Measurements from ENCODE around the gene MYEF2. TPM values are rescaled to one million over a fixed set of nuclear protein-coding genes. Genes with fewer than 3 reads are reported as not detected.

The MYEF2 gene
- total RNA-seq (2022; extraction: Qiagen RNA extraction): 12.8 to 17.4 TPM (median 15.6 TPM) in 5 replicates

DNA sequence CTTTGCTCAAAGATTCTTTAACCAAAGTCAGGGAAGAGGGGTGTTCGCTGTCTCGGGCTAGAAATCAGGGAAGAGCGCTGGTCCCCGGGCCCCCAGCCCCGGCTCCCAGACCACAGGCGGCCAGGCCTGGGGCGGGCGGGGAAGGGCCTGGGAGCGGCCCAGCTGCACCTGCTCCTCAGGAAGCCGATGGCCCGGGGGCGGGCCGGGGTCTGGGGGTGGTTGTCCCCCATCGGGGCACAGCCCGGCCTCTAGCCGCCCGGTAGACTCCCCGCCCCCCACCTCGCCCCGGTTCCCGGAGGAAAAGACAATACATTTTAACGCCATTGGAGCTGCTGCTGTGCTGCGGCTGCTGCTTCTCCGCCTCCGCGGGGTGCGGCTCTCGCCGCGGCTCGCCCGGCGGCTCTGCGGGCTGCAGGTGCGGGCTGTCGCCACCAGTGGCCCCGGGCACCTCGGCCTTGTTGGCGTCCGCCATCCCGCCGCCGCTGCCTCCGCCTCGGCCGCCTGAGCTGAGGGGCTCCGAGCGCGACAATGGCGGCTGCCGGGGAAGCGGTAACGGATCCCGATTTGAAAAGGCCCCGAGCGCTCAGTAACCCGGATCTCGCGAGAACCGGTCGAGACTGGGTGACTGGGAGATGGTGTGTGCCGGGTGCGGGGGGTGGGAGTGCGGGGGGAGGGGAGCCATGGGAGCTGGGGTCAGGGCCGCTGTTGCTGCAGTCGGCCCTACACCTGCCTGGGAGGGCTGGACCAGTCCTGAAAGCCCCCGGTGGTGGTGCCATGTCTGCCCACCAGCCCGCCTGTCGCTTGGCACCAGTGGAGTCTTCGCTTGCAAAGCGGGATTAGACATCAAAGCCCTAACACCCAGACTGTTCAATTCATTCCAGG, at the start of gene MYEF2:
TSS of gene MYEF2 (minus strand) at position 530 of the 882 bp plus-strand sequence. CDS start at position 472, 58 bp downstream.

GRCh38 chr15:48205981-48206380, 27.9 kb upstream of the MYEF2 start, which contains the start of gene SLC12A1:
SLC12A1 (plus strand) TSS chr15:48206302; CDS start chr15:48207720, 1,418 bp downstream.

DNA sequence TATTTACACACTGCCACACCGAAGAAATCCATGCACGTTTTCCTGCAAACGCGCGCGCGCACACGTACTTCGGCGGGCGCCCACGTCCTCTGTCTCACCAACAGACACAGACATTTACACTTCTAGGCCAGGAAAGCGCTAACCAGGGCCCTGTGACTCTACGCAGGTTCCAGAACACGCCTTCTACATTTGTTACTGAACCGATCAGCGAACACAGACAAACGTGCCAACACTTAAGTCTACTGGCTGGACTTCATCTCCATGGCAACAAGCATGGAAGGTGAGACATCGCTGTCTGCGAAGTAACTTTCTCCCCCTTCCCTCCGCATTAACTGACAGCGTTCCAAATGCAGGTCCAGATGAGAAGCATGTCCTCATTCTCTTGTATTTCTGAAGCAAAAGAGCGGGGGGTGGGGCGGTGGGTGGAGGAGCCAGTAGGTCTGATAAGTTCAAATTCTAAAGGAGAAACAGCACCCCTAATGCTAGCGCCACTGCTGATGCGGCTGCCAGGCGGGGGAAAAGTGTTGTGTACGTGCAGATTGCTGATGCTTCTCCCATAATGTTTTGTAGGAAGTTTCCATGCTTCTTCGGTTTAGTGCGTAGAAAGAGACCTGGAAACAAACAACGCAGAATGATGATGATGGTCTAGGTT, 13.6 kb upstream of the MYEF2 start, which contains the start of gene CTXN2:
TSS of gene CTXN2 (plus strand) at position 92 of the 652 bp plus-strand sequence. CDS start 9,636 bp downstream, outside the sequence.

DNA sequence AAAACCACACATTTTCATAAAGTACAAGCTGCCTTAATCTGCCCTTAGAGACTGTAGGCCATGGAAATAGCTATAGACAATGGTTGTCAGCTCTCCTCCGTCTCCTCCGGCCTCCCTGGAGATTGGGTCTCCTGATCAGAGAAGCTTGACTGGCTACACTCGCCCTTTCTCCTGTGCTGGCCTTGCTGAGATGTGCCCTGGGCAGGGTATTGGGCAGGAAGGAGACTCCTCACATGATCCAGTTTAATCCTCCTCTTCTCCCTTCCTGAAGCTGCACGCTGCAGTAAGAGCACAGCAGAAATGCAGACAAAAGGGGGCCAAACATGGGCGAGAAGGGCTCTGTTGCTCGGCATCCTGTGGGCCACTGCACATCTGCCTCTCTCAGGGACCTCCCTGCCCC, 57.4 kb downstream of the MYEF2 start, which contains the start of gene SLC24A5:
TSS of gene SLC24A5 (plus strand) at position 246 of the 400 bp plus-strand sequence. CDS start at position 301, 55 bp downstream.

Other genes with a start within 250 kb of the MYEF2 start
- gene SLC24A5, start 57.3 kb downstream of the MYEF2 start, total RNA-seq (2022; extraction: Qiagen RNA extraction): not detected in 5 replicates
- gene CTXN2, start 13.4 kb upstream of the MYEF2 start, total RNA-seq (2022; extraction: Qiagen RNA extraction): 0.02 to 0.05 TPM (median 0.03 TPM) in 3 of 5 replicates, not detected in the others
- gene SLC12A1, start 28.0 kb upstream of the MYEF2 start, total RNA-seq (2022; extraction: Qiagen RNA extraction): not detected in 5 replicates
- gene DUT, start 153.1 kb upstream of the MYEF2 start, total RNA-seq (2022; extraction: Qiagen RNA extraction): 101 to 105 TPM (median 102 TPM) in 5 replicates

All from A549 treated with dexamethasone at 1 μM for 4 hours (cell line).